Ovary (tissue), 9 donors: ENCODE results near the gene HDAC9. TPM values are rescaled to one million over a fixed set of nuclear protein-coding genes. Genes with fewer than 3 reads are reported as not detected.

Experiments
- DNase-seq, 5 donors: peaks; one replicate each; pipeline ENCODE4 v3.0.0-alpha.2; 2019 to 2020
- H3K27ac ChIP-seq, 2 donors: fragments of 200-600 bp; one replicate each; pipeline versions ENCODE4 v1.5.1 to v1.8.0; 2019 to 2022
- H3K27me3 ChIP-seq: fragments of 200-600 bp; one replicate; pipeline ENCODE4 v1.8.0; 2022
- H3K36me3 ChIP-seq: fragments of 200-600 bp; sonication (generic); one replicate; pipeline ENCODE4 v1.5.1; 2019
- H3K4me1 ChIP-seq: one replicate; pipeline ENCODE4 v1.8.1; 2013; ENCODE audit warnings: mild to moderate bottlenecking, moderate library complexity; ENCODE audit not compliant: insufficient read depth
- H3K4me3 ChIP-seq: fragments of 200-600 bp; sonication (generic); one replicate; pipeline ENCODE4 v1.5.1; 2017
- H3K9me3 ChIP-seq, 2 donors: fragments of 200-600 bp in 1 of 2; sonication (generic) in 1 of 2; one replicate each; pipeline versions ENCODE4 v1.5.1 to v1.8.1; 2013 to 2019; ENCODE audit warnings: mild to moderate bottlenecking in 1 of 2, moderate library complexity in 1 of 2
- CTCF ChIP-seq, 3 donors: fragments of 450-650 bp in 2 of 3; fragments of 200-600 bp in 1 of 3; IDR thresholded peaks; one replicate each; pipeline versions ENCODE4 v1.5.1 to v1.8.0; 2016 to 2022; ENCODE audit warnings: antibody characterized with exemption in 3 of 3, mild to moderate bottlenecking in 1 of 3
- EP300 ChIP-seq: sonication (generic); formaldehyde crosslinking; IDR thresholded peaks from one replicate; pipeline ENCODE4 v1.6.1; 2017; ENCODE audit warnings: antibody characterized with exemption
- POLR2A ChIP-seq: fragments of 450-650 bp; IDR thresholded peaks from one replicate; pipeline ENCODE4 v1.6.1; 2017; ENCODE audit warnings: antibody characterized with exemption, mild to moderate bottlenecking, moderate library complexity
- WGBS, 3 donors: extraction: QIAGEN DNeasy Blood & Tissue Kit in 1 of 3; methylation state at CpG; one replicate each; pipeline versions ENCODE4 v1.1.5 to v1.1.7; 2013 to 2017; 5-methylcytosine and 5-hydroxymethylcytosine counted together
- intact Hi-C, 4 donors: fragments of 100-400 bp; cut with DNase I; formaldehyde crosslinking; loops; one replicate each; pipeline versions ENCODE4 v1.11.0 to v1.15.1; 2022 to 2023
- polyA plus RNA-seq, 2 donors: library from polyadenylated mRNA; stranded (reverse); fragments of 200-250 nt in 1 of 2; fragments of 350-450 nt in 1 of 2; fragmentation: Illumina TruSeq in 1 of 2; extraction: RNeasy Lipid Tissue Mini Kit (QIAGEN cat#74804) in 1 of 2; gene quantifications; one replicate each; pipeline ENCODE4 v1.2.3, GENCODE V29; 2013 to 2014
- total RNA-seq, 7 donors: library from RNA; depleted of rRNA in 2 of 7; stranded (reverse); fragments of >200 nt in 2 of 7; fragmentation: NEBNext Ultra II Directional in 3 of 7; extraction: Animal tissue kit (Norgen Biotek cat#: 25700) in 3 of 7; gene quantifications; one replicate each; pipeline versions ENCODE4 v1.1.0 to v1.2.4, GENCODE V29; 2016 to 2023
- donor health status: DM: no; HTN: no; CAD: no; lungs with moderate emphysema.
- donor health status: DM: no; HTN: no; CAD: no.
- donor health status: Bipolar disorder and iron deficiency.
- donor health status: DM: yes; HTN: yes; CAD: no.
- donor health status: DM: no; HTN: no; CAD: no.
- donor health status: DM: yes; HTN: yes; CAD: no.

Gene HDAC9
- total and polyA plus RNA-seq, 9 donors, result 1.7 to 22.3 (median 6.0) TPM

GRCh38 chr7:18475488-18475887 lies 20.1 kb upstream of the HDAC9 start:
- Histone ChIP-seq H3K27ac (no peak overlapping the region), H3K27me3 (no peaks in the 10 kb centered on the region), H3K36me3 (no peaks in the 10 kb centered on the region), H3K4me3 (no peak overlapping the region), H3K4me1 (peaks cover 4% of the 10 kb centered on the region), H3K9me3 (no peaks in the 10 kb centered on the region)
- intact Hi-C loops, result no loop called here
- DNase-seq, result no peak
- 71 to 74% (median 73%) methylated on average over 2 of the region's 2 CpGs for WGBS, 3 donors
- TF ChIP-seq CTCF (IDR thresholded peaks at IDR 0.05) (no peak), EP300 (no peak), POLR2A (no peak)

DNA sequence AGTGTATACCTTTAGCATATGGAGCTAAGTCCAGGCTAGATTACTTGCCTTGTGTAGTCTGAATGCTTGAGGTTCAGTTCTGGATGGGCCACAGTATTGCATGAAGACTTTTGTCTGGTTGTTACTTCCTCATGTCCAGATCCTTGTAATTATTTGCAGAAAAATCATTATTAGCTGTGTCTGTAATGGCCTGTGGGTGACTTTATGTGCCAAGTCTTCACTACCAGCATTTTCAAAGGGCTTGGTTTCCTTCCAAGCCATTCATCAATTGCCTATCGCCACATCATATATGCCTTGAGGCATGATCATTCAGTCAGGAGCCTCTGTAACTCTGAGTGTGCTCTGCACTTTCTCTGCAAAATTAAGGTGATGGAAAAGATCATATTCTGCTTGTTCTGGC lies 13.8 kb upstream of the HDAC9 start:
- no peak overlapping the region for H3K27ac ChIP-seq
- DNase-seq, result no peak
- TF ChIP-seq EP300 (no peak), CTCF (IDR thresholded peaks at IDR 0.05) (no peak), POLR2A (no peak)
- H3K4me3 ChIP-seq, result no peak overlapping the region
- no peaks in the 10 kb centered on the region for H3K36me3 ChIP-seq
- H3K27me3 ChIP-seq, result no peaks in the 10 kb centered on the region
- H3K9me3 ChIP-seq, result no peaks in the 10 kb centered on the region
- peaks cover 4% of the 10 kb centered on the region for H3K4me1 ChIP-seq
- intact Hi-C loops, result no loop called here
- WGBS, 3 donors, result 94 to 100% (median 94%) methylated on average over 1 of the region's 1 CpG

- WGBS, 3 donors, result 69 to 72% (median 71%) methylated on average over 1 of the region's 1 CpG
- no peaks in the 10 kb centered on the region for H3K4me1 ChIP-seq
- H3K27ac ChIP-seq, result no peak overlapping the region
- no peak overlapping the region for H3K4me3 ChIP-seq
- no peak for TF ChIP-seq CTCF (IDR thresholded peaks at IDR 0.05)
- H3K27me3 ChIP-seq, result no peaks in the 10 kb centered on the region
- intact Hi-C loops, result no loop called here
- H3K36me3 ChIP-seq, result no peaks in the 10 kb centered on the region
- no peak for DNase-seq
- H3K9me3 ChIP-seq, result no peaks in the 10 kb centered on the region
Observed at GRCh38 chr7:18488049-18488448, 7.5 kb upstream of the HDAC9 start.

GRCh38 chr7:18489624-18490023 lies 5.9 kb upstream of the HDAC9 start:
- intact Hi-C loops, result no loop called here
- no peaks in the 10 kb centered on the region for H3K9me3 ChIP-seq
- H3K27me3 ChIP-seq, result no peaks in the 10 kb centered on the region
- DNase-seq, result no peak
- no peaks in the 10 kb centered on the region for H3K4me1 ChIP-seq
- H3K36me3 ChIP-seq, result no peaks in the 10 kb centered on the region
- WGBS, 3 donors, result 97 to 98% (median 98%) methylated on average over 2 of the region's 2 CpGs
- no peak overlapping the region for H3K4me3 ChIP-seq
- no peak for TF ChIP-seq EP300
- TF ChIP-seq CTCF (IDR thresholded peaks at IDR 0.05), result no peak
- no peak for TF ChIP-seq POLR2A
- H3K27ac ChIP-seq, result no peak overlapping the region

GRCh38 chr7:18491871-18492270 lies 3.7 kb upstream of the HDAC9 start:
- H3K36me3 ChIP-seq, result no peaks in the 10 kb centered on the region
- no peaks in the 10 kb centered on the region for H3K4me1 ChIP-seq
- H3K4me3 ChIP-seq, result no peak overlapping the region
- no peaks in the 10 kb centered on the region for H3K9me3 ChIP-seq
- no peak overlapping the region for H3K27ac ChIP-seq
- 92 to 96% (median 94%) methylated on average over 6 of the region's 6 CpGs for WGBS, 3 donors
- no peak for DNase-seq
- H3K27me3 ChIP-seq, result no peaks in the 10 kb centered on the region
- TF ChIP-seq POLR2A (no peak), EP300 (no peak), CTCF (IDR thresholded peaks at IDR 0.05) (no peak)
- intact Hi-C loops, result no loop called here
